Body of pancreas (tissue), 4 donors: ENCODE data around the gene ZNF346.

Source experiments
- CTCF ChIP-seq, 7 experiments: fragments of 450-650 bp in 4 of 7; fragments of 200-600 bp in 3 of 7; sonication (generic) in 3 of 7; IDR thresholded peaks; one replicate each; pipeline ENCODE4 v1.5.1; 2016 to 2019; ENCODE audit warnings: antibody characterized with exemption in 7 of 7
- POLR2A ChIP-seq, 3 donors: fragments of 450-650 bp; IDR thresholded peaks; one replicate each; pipeline ENCODE4 v1.6.1; 2016; ENCODE audit warnings: antibody characterized with exemption in 3 of 3, mild to moderate bottlenecking in 2 of 3

GRCh38 chr5:177049285-177049684 is 26.8 kb downstream of the ZNF346 start:
- TF ChIP-seq POLR2A (IDR thresholded peaks at IDR 0.05) = no peak
- TF ChIP-seq CTCF (IDR thresholded peaks at IDR 0.05) = no peak
